ENCODE measurements around the gene FMNL2.

FMNL2 gene

GRCh38 chr2:152448606-152449005, 113.6 kb downstream of the FMNL2 start:
- Histone ChIP-seq H3K27me3 (ENCODE audit: control insufficient read depth in 1 of 2, insufficient read depth in 2 of 2, low read length in 2 of 2) (no peaks in the 10 kb centered on the region), H3K36me3 (ENCODE audit: control insufficient read depth in 2 of 2, insufficient read depth in 2 of 2, low read length in 2 of 2) (no peaks in the 10 kb centered on the region), H3K4me1 (ENCODE audit: control insufficient read depth, insufficient read depth, low read length) (no peaks in the 10 kb centered on the region), H3K9me3 (ENCODE audit: control insufficient read depth in 2 of 2, low read length in 2 of 2) (no peaks in the 10 kb centered on the region), H3K9ac (ENCODE audit: low read length in 2 of 2) (no peak overlapping the region), H3K4me3 (ENCODE audit: low read length in 2 of 2) (no peak overlapping the region), H3K27ac (ENCODE audit: low read length) (no peak overlapping the region)

GRCh38 chr2:152449578-152449977, 114.6 kb downstream of the FMNL2 start:
- Histone ChIP-seq H3K27ac (ENCODE audit: low read length) (no peak overlapping the region), H3K4me1 (ENCODE audit: control insufficient read depth, insufficient read depth, low read length) (no peaks in the 10 kb centered on the region), H3K4me3 (ENCODE audit: low read length in 2 of 2) (no peak overlapping the region), H3K9ac (ENCODE audit: low read length in 2 of 2) (no peak overlapping the region), H3K9me3 (ENCODE audit: control insufficient read depth in 2 of 2, low read length in 2 of 2) (no peaks in the 10 kb centered on the region), H3K36me3 (ENCODE audit: control insufficient read depth in 2 of 2, insufficient read depth in 2 of 2, low read length in 2 of 2) (no peaks in the 10 kb centered on the region), H3K27me3 (ENCODE audit: control insufficient read depth in 1 of 2, insufficient read depth in 2 of 2, low read length in 2 of 2) (no peaks in the 10 kb centered on the region)

- Histone ChIP-seq H3K27ac (ENCODE audit: low read length) (no peak overlapping the region), H3K9me3 (ENCODE audit: control insufficient read depth in 2 of 2, low read length in 2 of 2) (no peaks in the 10 kb centered on the region), H3K27me3 (ENCODE audit: control insufficient read depth in 1 of 2, insufficient read depth in 2 of 2, low read length in 2 of 2) (no peaks in the 10 kb centered on the region), H3K4me1 (ENCODE audit: control insufficient read depth, insufficient read depth, low read length) (no peaks in the 10 kb centered on the region), H3K4me3 (ENCODE audit: low read length in 2 of 2) (no peak overlapping the region), H3K36me3 (ENCODE audit: control insufficient read depth in 2 of 2, insufficient read depth in 2 of 2, low read length in 2 of 2) (no peaks in the 10 kb centered on the region), H3K9ac (ENCODE audit: low read length in 2 of 2) (no peak overlapping the region)
Measured at GRCh38 chr2:152450176-152450575, 115.2 kb downstream of the FMNL2 start.

DNA sequence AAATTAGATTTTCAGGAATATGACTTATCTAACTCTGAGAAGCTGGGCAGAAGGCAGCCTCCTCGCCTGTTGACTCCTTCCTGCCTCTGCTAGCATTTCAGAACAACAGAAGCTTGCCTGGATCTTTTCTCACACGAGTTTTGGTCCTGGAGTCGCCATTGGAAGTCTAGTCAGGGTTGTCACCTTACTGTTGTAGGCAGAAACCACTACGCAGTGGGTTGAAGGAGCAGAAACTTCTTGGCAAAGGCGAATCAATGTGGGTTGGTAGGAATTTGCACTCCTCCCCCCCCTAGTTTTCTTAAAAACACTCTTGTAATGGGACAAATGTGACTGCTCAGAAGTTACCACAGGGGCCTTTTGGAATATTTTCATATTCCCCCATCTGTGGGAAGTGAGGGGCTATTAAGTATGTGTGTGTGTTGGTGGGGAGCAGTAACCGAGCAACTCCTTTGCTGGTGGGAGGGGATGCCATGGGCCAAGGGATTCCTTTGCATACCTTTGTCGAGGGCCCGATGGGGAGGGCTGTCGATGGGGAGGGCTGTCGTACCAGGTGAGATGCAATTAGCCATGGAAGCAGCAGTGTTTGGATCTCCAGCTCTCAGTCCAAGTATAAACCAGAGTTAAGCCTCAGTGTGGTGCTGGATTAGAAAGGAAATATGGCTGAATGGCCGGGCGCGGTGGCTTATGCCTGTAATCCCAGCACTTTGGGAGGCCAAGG, 117.4 kb downstream of the FMNL2 start:
- H3K4me3 ChIP-seq (ENCODE audit: low read length in 2 of 2): no peak overlapping the region
- H3K9me3 ChIP-seq (ENCODE audit: control insufficient read depth in 2 of 2, low read length in 2 of 2): no peaks in the 10 kb centered on the region
- H3K36me3 ChIP-seq (ENCODE audit: control insufficient read depth in 2 of 2, insufficient read depth in 2 of 2, low read length in 2 of 2): no peaks in the 10 kb centered on the region
- no peaks in the 10 kb centered on the region for H3K4me1 ChIP-seq (ENCODE audit: control insufficient read depth, insufficient read depth, low read length)
- H3K27ac ChIP-seq (ENCODE audit: low read length): no peak overlapping the region
- H3K27me3 ChIP-seq (ENCODE audit: control insufficient read depth in 1 of 2, insufficient read depth in 2 of 2, low read length in 2 of 2): no peaks in the 10 kb centered on the region
- H3K9ac ChIP-seq (ENCODE audit: low read length in 2 of 2): no peak overlapping the region

DNA sequence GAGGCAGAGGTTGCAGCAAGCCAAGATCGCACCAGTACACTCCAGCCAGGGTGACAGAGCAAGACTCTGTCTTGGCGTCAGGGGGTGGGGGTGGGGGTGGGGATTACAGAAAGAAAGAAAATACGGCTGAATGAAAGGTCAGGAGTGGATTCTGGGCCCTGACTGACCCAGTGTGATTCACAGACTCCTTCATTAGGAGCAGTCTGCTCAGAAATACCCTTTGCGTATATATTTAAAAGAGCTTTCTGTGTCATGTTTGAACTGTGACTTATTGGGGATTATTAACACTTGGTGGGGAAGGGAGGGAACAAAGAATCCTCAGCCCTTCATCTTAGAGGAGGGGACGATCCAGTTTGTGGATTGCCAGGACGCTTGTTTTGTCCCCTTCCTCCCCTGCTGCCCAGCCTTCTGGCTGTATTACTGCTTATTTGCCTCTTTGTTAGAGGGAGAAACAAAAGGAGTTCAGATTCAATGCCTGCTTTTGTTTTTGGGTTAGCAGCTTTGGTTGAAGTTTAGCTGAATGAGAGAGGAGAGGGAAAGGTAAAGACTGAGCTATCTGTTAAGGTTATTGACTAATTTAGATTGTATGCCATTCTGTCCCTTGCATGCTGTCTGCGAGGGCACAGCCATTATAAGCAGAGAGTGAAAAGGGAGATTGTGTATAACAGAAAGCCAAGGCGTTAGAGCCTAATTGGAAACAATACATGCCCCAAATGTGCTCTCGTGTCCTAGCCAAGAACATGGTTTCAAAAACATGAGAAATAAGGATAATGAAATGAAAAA, 118.3 kb downstream of the FMNL2 start:
- Histone ChIP-seq H3K4me3 (ENCODE audit: low read length in 2 of 2) (no peak overlapping the region), H3K9ac (ENCODE audit: low read length in 2 of 2) (no peak overlapping the region), H3K9me3 (ENCODE audit: control insufficient read depth in 2 of 2, low read length in 2 of 2) (no peaks in the 10 kb centered on the region), H3K27me3 (ENCODE audit: control insufficient read depth in 1 of 2, insufficient read depth in 2 of 2, low read length in 2 of 2) (no peaks in the 10 kb centered on the region), H3K27ac (ENCODE audit: low read length) (no peak overlapping the region), H3K4me1 (ENCODE audit: control insufficient read depth, insufficient read depth, low read length) (no peaks in the 10 kb centered on the region), H3K36me3 (ENCODE audit: control insufficient read depth in 2 of 2, insufficient read depth in 2 of 2, low read length in 2 of 2) (no peaks in the 10 kb centered on the region)

- H3K27ac ChIP-seq (ENCODE audit: low read length): no peak overlapping the region
- no peaks in the 10 kb centered on the region for H3K9me3 ChIP-seq (ENCODE audit: control insufficient read depth in 2 of 2, low read length in 2 of 2)
- no peak overlapping the region for H3K4me3 ChIP-seq (ENCODE audit: low read length in 2 of 2)
- H3K9ac ChIP-seq (ENCODE audit: low read length in 2 of 2): no peak overlapping the region
- H3K27me3 ChIP-seq (ENCODE audit: control insufficient read depth in 1 of 2, insufficient read depth in 2 of 2, low read length in 2 of 2): no peaks in the 10 kb centered on the region
- no peaks in the 10 kb centered on the region for H3K36me3 ChIP-seq (ENCODE audit: control insufficient read depth in 2 of 2, insufficient read depth in 2 of 2, low read length in 2 of 2)
- no peaks in the 10 kb centered on the region for H3K4me1 ChIP-seq (ENCODE audit: control insufficient read depth, insufficient read depth, low read length)
Measured at GRCh38 chr2:152454371-152454770, 119.4 kb downstream of the FMNL2 start.

DNA sequence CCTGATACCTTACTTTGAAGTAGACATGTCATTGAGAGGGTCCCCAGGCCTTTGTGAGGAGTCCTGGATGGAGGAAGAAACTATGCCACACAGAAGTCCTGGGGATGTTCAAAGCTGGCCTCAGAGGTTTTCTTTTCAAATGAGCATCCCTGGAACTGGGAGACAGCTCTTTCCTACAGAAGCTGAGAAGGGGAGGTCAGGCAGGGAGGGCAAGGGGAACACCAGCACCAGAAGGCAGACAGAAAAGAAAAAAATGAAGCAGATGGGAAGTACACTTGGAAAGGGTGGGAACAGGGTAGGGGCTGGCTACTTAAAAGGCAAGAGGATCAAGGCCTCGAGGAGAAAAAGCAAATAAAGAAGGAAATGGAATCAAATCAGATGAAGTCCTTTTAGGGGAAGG, 120.0 kb downstream of the FMNL2 start:
- no peaks in the 10 kb centered on the region for H3K9me3 ChIP-seq (ENCODE audit: control insufficient read depth in 2 of 2, low read length in 2 of 2)
- no peak overlapping the region for H3K9ac ChIP-seq (ENCODE audit: low read length in 2 of 2)
- no peaks in the 10 kb centered on the region for H3K27me3 ChIP-seq (ENCODE audit: control insufficient read depth in 1 of 2, insufficient read depth in 2 of 2, low read length in 2 of 2)
- H3K36me3 ChIP-seq (ENCODE audit: control insufficient read depth in 2 of 2, insufficient read depth in 2 of 2, low read length in 2 of 2): no peaks in the 10 kb centered on the region
- no peaks in the 10 kb centered on the region for H3K4me1 ChIP-seq (ENCODE audit: control insufficient read depth, insufficient read depth, low read length)
- no peak overlapping the region for H3K27ac ChIP-seq (ENCODE audit: low read length)
- no peak overlapping the region for H3K4me3 ChIP-seq (ENCODE audit: low read length in 2 of 2)

DNA sequence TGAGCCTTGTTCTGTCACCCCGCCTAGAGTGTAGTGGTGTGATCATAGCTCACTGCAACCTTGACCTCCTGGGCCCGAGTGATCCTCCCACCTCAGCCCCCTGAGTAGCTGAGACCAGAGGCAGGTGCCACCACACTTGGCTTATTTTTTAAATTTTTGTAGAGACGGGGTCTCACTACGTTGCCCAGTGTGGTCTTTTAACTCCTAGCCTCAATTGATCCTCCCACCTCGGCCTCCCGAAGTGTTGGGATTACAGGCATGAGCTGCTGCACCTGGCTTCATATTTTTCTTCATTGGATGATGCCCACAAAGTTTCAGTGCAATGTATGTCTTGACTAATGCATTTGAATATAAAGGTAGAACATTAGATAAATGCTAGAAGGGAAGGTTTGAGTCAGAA, 120.8 kb downstream of the FMNL2 start:
- Histone ChIP-seq H3K4me1 (ENCODE audit: control insufficient read depth, insufficient read depth, low read length) (no peaks in the 10 kb centered on the region), H3K9me3 (ENCODE audit: control insufficient read depth in 2 of 2, low read length in 2 of 2) (no peaks in the 10 kb centered on the region), H3K36me3 (ENCODE audit: control insufficient read depth in 2 of 2, insufficient read depth in 2 of 2, low read length in 2 of 2) (no peaks in the 10 kb centered on the region), H3K27me3 (ENCODE audit: control insufficient read depth in 1 of 2, insufficient read depth in 2 of 2, low read length in 2 of 2) (no peaks in the 10 kb centered on the region), H3K27ac (ENCODE audit: low read length) (no peak overlapping the region), H3K9ac (ENCODE audit: low read length in 2 of 2) (no peak overlapping the region), H3K4me3 (ENCODE audit: low read length in 2 of 2) (no peak overlapping the region)

DNA sequence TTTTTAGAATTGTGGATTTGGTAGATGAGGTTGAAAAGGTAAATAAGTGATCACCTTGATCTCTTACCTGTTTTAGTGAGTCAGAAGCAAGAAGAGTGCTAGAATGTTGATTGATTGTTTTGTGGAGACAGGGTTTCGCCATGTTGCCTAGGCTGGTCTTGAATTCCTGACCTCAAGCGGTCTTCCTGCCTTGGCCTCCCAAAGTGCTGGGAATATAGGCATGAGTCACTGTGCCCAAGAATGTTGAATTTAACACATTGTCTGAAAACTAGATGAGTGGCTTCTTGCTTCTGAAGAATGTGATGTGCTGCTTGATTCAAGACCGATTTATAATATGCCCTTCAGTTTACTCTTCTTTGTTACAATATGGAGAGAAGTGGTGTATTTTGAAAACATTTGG, 121.3 kb downstream of the FMNL2 start:
- no peak overlapping the region for H3K9ac ChIP-seq (ENCODE audit: low read length in 2 of 2)
- H3K4me3 ChIP-seq (ENCODE audit: low read length in 2 of 2): no peak overlapping the region
- H3K4me1 ChIP-seq (ENCODE audit: control insufficient read depth, insufficient read depth, low read length): no peaks in the 10 kb centered on the region
- no peaks in the 10 kb centered on the region for H3K36me3 ChIP-seq (ENCODE audit: control insufficient read depth in 2 of 2, insufficient read depth in 2 of 2, low read length in 2 of 2)
- no peak overlapping the region for H3K27ac ChIP-seq (ENCODE audit: low read length)
- no peaks in the 10 kb centered on the region for H3K27me3 ChIP-seq (ENCODE audit: control insufficient read depth in 1 of 2, insufficient read depth in 2 of 2, low read length in 2 of 2)
- no peaks in the 10 kb centered on the region for H3K9me3 ChIP-seq (ENCODE audit: control insufficient read depth in 2 of 2, low read length in 2 of 2)

GRCh38 chr2:152458441-152458940, 123.5 kb downstream of the FMNL2 start:
- H3K4me3 ChIP-seq (ENCODE audit: low read length in 2 of 2): no peak overlapping the region
- no peak overlapping the region for H3K9ac ChIP-seq (ENCODE audit: low read length in 2 of 2)
- no peaks in the 10 kb centered on the region for H3K9me3 ChIP-seq (ENCODE audit: control insufficient read depth in 2 of 2, low read length in 2 of 2)
- H3K27ac ChIP-seq (ENCODE audit: low read length): no peak overlapping the region
- no peaks in the 10 kb centered on the region for H3K36me3 ChIP-seq (ENCODE audit: control insufficient read depth in 2 of 2, insufficient read depth in 2 of 2, low read length in 2 of 2)
- no peaks in the 10 kb centered on the region for H3K4me1 ChIP-seq (ENCODE audit: control insufficient read depth, insufficient read depth, low read length)
- no peaks in the 10 kb centered on the region for H3K27me3 ChIP-seq (ENCODE audit: control insufficient read depth in 1 of 2, insufficient read depth in 2 of 2, low read length in 2 of 2)

GRCh38 chr2:152459091-152459490, 124.1 kb downstream of the FMNL2 start:
- no peaks in the 10 kb centered on the region for H3K36me3 ChIP-seq (ENCODE audit: control insufficient read depth in 2 of 2, insufficient read depth in 2 of 2, low read length in 2 of 2)
- H3K27me3 ChIP-seq (ENCODE audit: control insufficient read depth in 1 of 2, insufficient read depth in 2 of 2, low read length in 2 of 2): no peaks in the 10 kb centered on the region
- H3K4me1 ChIP-seq (ENCODE audit: control insufficient read depth, insufficient read depth, low read length): no peaks in the 10 kb centered on the region
- H3K27ac ChIP-seq (ENCODE audit: low read length): no peak overlapping the region
- H3K9ac ChIP-seq (ENCODE audit: low read length in 2 of 2): no peak overlapping the region
- H3K4me3 ChIP-seq (ENCODE audit: low read length in 2 of 2): no peak overlapping the region
- no peaks in the 10 kb centered on the region for H3K9me3 ChIP-seq (ENCODE audit: control insufficient read depth in 2 of 2, low read length in 2 of 2)

Data from stomach smooth muscle (tissue), 2 donors.